ENCODE measurements around the gene KIF3A.

KIF3A gene

DNA sequence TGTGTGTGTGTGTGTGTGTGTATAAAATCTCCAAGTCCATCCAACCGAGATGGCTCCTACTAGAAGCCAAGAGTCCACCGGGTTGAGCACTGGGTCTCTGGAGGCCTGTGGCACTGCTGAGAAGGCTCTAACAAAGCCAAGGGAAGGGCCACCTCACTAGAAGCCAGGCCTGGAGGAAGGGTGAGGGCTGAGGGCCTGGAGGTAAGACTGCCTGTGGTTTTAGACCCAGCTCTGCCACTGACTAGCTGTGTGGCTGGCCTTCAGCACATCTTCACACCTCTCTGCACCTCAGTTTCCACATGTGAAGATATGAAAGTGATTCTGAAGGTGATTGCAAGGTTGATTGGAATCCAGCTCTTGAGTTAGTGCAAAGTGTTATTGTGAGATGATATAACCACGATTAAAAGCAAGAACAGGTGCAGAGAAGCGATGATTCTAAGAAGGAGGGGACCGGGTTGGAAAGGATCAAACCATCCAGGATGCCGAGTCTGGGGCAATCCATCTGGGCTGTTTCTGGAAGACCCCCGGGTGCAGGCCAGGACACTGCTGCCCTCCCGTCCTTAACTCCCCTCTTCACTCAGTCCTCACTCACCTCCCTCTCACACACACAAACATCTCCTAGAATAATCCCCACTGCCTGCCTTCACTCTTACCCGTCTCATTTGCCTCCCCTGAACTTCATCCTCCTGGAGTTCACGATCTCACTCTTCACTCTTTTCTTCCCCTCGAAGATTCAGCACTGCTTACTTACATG is 61.2 kb downstream of the KIF3A start:
- Histone ChIP-seq H3K4me2 (ENCODE audit: insufficient read depth, low read length, poor library complexity, severe bottlenecking) (no peak overlapping the region), H2AK5ac (ENCODE audit: low read depth, low read length) (no peak overlapping the region), H3K79me1 (ENCODE audit: low read depth, low read length) (no peaks in the 10 kb centered on the region), H3K18ac (ENCODE audit: low read length) (no peak overlapping the region), H3K4me3 (ENCODE audit: low read length in 2 of 2) (no peak overlapping the region), H2BK5ac (ENCODE audit: low read length) (no peak overlapping the region), H3K4ac (ENCODE audit: low read length) (no peak overlapping the region), H3K23ac (ENCODE audit: low read depth, low read length, poor library complexity) (no peak overlapping the region), H3K36me3 (replicated peaks in 1 of 2; ENCODE audit: control insufficient read depth in 2 of 2, insufficient read depth in 2 of 2, low read length in 2 of 2) (no peaks in the 10 kb centered on the region), H3K14ac (ENCODE audit: low read length) (no peak overlapping the region), H4K8ac (ENCODE audit: low read depth, low read length) (no peak overlapping the region), H2AFZ (ENCODE audit: low read length) (no peak overlapping the region), H2BK15ac (ENCODE audit: low read length) (no peak overlapping the region), H3K4me1 (ENCODE audit: control insufficient read depth in 2 of 2, insufficient read depth in 1 of 2, low read depth in 1 of 2, low read length in 2 of 2) (peaks cover 0 to 2% of the 10 kb centered on the region in 2 donors), H2BK120ac (ENCODE audit: low read depth, low read length) (no peak overlapping the region), H3K27me3 (ENCODE audit: control insufficient read depth in 3 of 3, insufficient read depth in 3 of 3, low read depth in 1 of 3, low read length in 3 of 3) (peaks cover 0 to 19% (median 0%) of the 10 kb centered on the region in 3 experiments), H2BK12ac (ENCODE audit: low read length) (no peak overlapping the region), H3K27ac (replicated peaks; ENCODE audit: low read length) (no peak overlapping the region), H4K91ac (ENCODE audit: low read depth, low read length, poor library complexity) (no peak overlapping the region), H3K9me3 (replicated peaks in 1 of 2; ENCODE audit: control insufficient read depth in 2 of 2, insufficient read depth in 1 of 2, low read depth in 1 of 2, low read length in 2 of 2) (no peaks in the 10 kb centered on the region), H3K9ac (ENCODE audit: low read depth, low read length, poor library complexity) (no peak overlapping the region)
- WGBS, 2 donors (ENCODE audit: extremely low coverage in 2 of 2, insufficient read length in 2 of 2, insufficient replicate concordance in 1 of 2): no CpG with 5 or more reads among the region's 11 CpGs
- DNase-seq (ENCODE audit: low spot score): no peak

DNA sequence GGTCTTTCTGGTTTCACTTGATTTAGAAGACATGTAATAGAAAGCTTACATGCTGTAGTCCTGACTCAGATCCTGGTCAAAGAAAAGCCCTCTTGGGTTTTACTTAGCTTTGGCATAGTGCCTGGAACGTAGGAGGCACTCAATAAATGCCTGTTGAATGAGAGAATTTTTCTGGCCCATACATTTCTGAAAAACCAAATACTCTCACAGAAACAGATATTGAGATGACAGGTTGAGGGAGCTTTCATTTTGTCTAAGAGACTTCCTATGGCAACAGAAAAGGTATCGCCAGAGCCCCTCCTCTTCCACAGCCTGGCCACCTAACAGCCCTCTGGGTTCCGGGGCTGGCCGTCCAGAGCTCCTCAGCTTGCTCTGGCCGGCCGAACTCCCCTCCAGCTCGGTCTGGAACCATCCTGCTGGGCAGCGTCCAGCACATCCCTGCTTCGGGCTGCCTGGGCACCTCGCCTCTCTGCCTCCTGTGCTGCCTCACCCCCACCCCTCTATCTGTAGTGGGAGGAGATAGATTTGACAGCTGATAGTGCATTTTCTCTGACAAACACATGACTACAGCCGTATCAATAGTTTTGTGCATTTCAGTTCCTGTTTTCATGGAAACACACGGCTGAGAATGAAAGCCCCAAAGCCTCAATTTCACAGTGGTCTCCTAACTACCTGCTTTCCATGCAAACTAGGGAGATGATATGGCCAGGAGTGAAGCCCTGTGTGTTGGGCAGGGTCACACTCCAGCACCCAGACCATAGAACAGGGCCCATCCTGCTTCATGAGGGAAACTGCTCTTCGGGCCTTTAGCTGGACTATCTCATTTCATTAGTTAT is 62.5 kb downstream of the KIF3A start:
- no peak overlapping the region for H3K14ac ChIP-seq (ENCODE audit: low read length)
- H2AK5ac ChIP-seq (ENCODE audit: low read depth, low read length): no peak overlapping the region
- no peaks in the 10 kb centered on the region for H3K79me1 ChIP-seq (ENCODE audit: low read depth, low read length)
- H4K91ac ChIP-seq (ENCODE audit: low read depth, low read length, poor library complexity): no peak overlapping the region
- no peak overlapping the region for H3K18ac ChIP-seq (ENCODE audit: low read length)
- H3K4me1 ChIP-seq (ENCODE audit: control insufficient read depth in 2 of 2, insufficient read depth in 1 of 2, low read depth in 1 of 2, low read length in 2 of 2): peaks cover 0 to 2% of the 10 kb centered on the region in 2 donors
- no peak overlapping the region for H3K4me2 ChIP-seq (ENCODE audit: insufficient read depth, low read length, poor library complexity, severe bottlenecking)
- H4K8ac ChIP-seq (ENCODE audit: low read depth, low read length): no peak overlapping the region
- no peak overlapping the region for H3K9ac ChIP-seq (ENCODE audit: low read depth, low read length, poor library complexity)
- no peak for DNase-seq (ENCODE audit: low spot score)
- no peak overlapping the region for H3K27ac ChIP-seq (replicated peaks; ENCODE audit: low read length)
- no peak overlapping the region for H2BK15ac ChIP-seq (ENCODE audit: low read length)
- no peak overlapping the region for H3K4ac ChIP-seq (ENCODE audit: low read length)
- H2BK5ac ChIP-seq (ENCODE audit: low read length): no peak overlapping the region
- no peak overlapping the region for H2BK120ac ChIP-seq (ENCODE audit: low read depth, low read length)
- H3K36me3 ChIP-seq (replicated peaks in 1 of 2; ENCODE audit: control insufficient read depth in 2 of 2, insufficient read depth in 2 of 2, low read length in 2 of 2): no peaks in the 10 kb centered on the region
- no peak overlapping the region for H2AFZ ChIP-seq (ENCODE audit: low read length)
- H3K23ac ChIP-seq (ENCODE audit: low read depth, low read length, poor library complexity): peak overlapping the region; percentile 14
- no CpG with 5 or more reads among the region's 13 CpGs for WGBS, 2 donors (ENCODE audit: extremely low coverage in 2 of 2, insufficient read length in 2 of 2, insufficient replicate concordance in 1 of 2)
- H3K4me3 ChIP-seq (ENCODE audit: low read length in 2 of 2): no peak overlapping the region
- H3K9me3 ChIP-seq (replicated peaks in 1 of 2; ENCODE audit: control insufficient read depth in 2 of 2, insufficient read depth in 1 of 2, low read depth in 1 of 2, low read length in 2 of 2): no peaks in the 10 kb centered on the region
- H2BK12ac ChIP-seq (ENCODE audit: low read length): no peak overlapping the region
- H3K27me3 ChIP-seq (ENCODE audit: control insufficient read depth in 3 of 3, insufficient read depth in 3 of 3, low read depth in 1 of 3, low read length in 3 of 3): peaks cover 0 to 19% (median 0%) of the 10 kb centered on the region in 3 experiments

DNA sequence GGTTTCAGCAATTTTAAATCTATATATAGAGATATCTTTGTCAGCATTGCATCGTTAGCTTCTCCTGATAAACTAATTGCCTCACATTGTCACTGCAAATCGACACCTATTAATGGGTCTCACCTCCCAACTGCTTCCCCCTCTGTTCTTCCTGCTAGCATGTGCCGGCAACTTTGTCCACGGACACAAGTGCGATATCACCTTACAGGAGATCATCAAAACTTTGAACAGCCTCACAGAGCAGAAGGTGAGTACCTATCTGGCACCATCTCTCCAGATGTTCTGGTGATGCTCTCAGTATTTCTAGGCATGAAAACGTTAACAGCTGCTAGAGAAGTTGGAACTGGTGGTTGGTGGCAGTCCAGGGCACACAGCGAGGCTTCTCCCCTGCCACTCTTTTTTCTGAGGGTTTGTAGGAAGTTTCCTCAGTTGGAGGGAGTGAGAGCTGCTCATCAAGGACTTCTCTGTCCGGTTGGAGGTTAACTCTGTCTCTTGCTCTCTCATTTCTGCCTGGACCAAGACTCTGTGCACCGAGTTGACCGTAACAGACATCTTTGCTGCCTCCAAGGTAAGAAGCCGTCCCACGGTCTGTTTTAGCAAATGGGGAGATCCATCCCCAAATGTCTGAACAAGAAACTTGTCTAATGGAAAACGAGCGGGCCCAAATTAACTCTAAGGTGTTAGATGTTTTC is 63.3 kb downstream of the KIF3A start, which contains the start of gene IL4:
Gene IL4, plus strand, starts transcription at position 51 of the 692 bp plus-strand sequence. Its CDS starts 62 bp downstream, at position 113.
- Histone ChIP-seq H3K23ac (ENCODE audit: low read depth, low read length, poor library complexity) (no peak within 1 kb of the TSS), H3K4me2 (ENCODE audit: insufficient read depth, low read length, poor library complexity, severe bottlenecking) (no peak within 1 kb of the TSS), H2BK120ac (ENCODE audit: low read depth, low read length) (no peak within 1 kb of the TSS), H3K9ac (ENCODE audit: low read depth, low read length, poor library complexity) (no peak within 1 kb of the TSS), H3K14ac (ENCODE audit: low read length) (no peak within 1 kb of the TSS), H4K8ac (ENCODE audit: low read depth, low read length) (no peak within 1 kb of the TSS), H3K36me3 (replicated peaks in 1 of 2; ENCODE audit: control insufficient read depth in 2 of 2, insufficient read depth in 2 of 2, low read length in 2 of 2) (no peaks in the 10 kb centered on the region), H3K4me3 (ENCODE audit: low read length in 2 of 2) (no peak within 1 kb of the TSS), H3K27me3 (ENCODE audit: control insufficient read depth in 3 of 3, insufficient read depth in 3 of 3, low read depth in 1 of 3, low read length in 3 of 3) (peaks cover 0 to 19% (median 0%) of the 10 kb centered on the region in 3 experiments), H2BK5ac (ENCODE audit: low read length) (no peak within 1 kb of the TSS), H3K79me1 (ENCODE audit: low read depth, low read length) (no peaks in the 10 kb centered on the region), H2AK5ac (ENCODE audit: low read depth, low read length) (no peak within 1 kb of the TSS), H2AFZ (ENCODE audit: low read length) (no peak within 1 kb of the TSS), H3K27ac (replicated peaks; ENCODE audit: low read length) (no peak within 1 kb of the TSS), H2BK12ac (ENCODE audit: low read length) (no peak within 1 kb of the TSS), H4K91ac (ENCODE audit: low read depth, low read length, poor library complexity) (no peak within 1 kb of the TSS), H3K4ac (ENCODE audit: low read length) (no peak within 1 kb of the TSS), H2BK15ac (ENCODE audit: low read length) (no peak within 1 kb of the TSS), H3K18ac (ENCODE audit: low read length) (no peak within 1 kb of the TSS), H3K9me3 (replicated peaks in 1 of 2; ENCODE audit: control insufficient read depth in 2 of 2, insufficient read depth in 1 of 2, low read depth in 1 of 2, low read length in 2 of 2) (no peaks in the 10 kb centered on the region), H3K4me1 (ENCODE audit: control insufficient read depth in 2 of 2, insufficient read depth in 1 of 2, low read depth in 1 of 2, low read length in 2 of 2) (peaks cover 0 to 2% of the 10 kb centered on the region in 2 donors)
- no peak for DNase-seq (ENCODE audit: low spot score)
- whole genome bisulfite sequencing, 2 donors (ENCODE audit: extremely low coverage in 2 of 2, insufficient read length in 2 of 2, insufficient replicate concordance in 1 of 2): no CpG with 5 or more reads among the region's 14 CpGs

Data from neuronal stem cell (in vitro differentiated cells).